Large intestine (tissue), 3 donors: ENCODE data around the gene TCP10L. TPM values are rescaled to one million over a fixed set of nuclear protein-coding genes. Genes with fewer than 3 reads are reported as not detected.
"Not testable (repeated sequence)": the region's sequence is repeated elsewhere in the genome, so short reads cannot be mapped to it uniquely, and the experiment has no call there.

Experiments
- DNase-seq, 2 donors: peaks; one replicate each; pipeline versions ENCODE4 v3.0.0 to v3.0.0-alpha.2; 2013
- H3K27ac ChIP-seq: one replicate; pipeline ENCODE4 v1.5.1; 2013; ENCODE audit warnings: low read length
- H3K27me3 ChIP-seq: 2 replicates; pipeline ENCODE4 v1.6.1; 2013; ENCODE audit warnings: low read length; ENCODE audit not compliant: control insufficient read depth, insufficient read depth
- H3K36me3 ChIP-seq: 2 replicates; pipeline ENCODE4 v1.6.1; 2013; ENCODE audit warnings: low read length; ENCODE audit not compliant: control insufficient read depth, insufficient read depth
- H3K4me1 ChIP-seq: one replicate; pipeline ENCODE4 v1.6.1; 2013; ENCODE audit warnings: low read length; ENCODE audit not compliant: control insufficient read depth, insufficient read depth
- H3K4me3 ChIP-seq: one replicate; pipeline ENCODE4 v1.5.1; 2013; ENCODE audit warnings: low read length
- H3K9me3 ChIP-seq: one replicate; pipeline ENCODE4 v1.6.1; 2013; ENCODE audit warnings: mild to moderate bottlenecking, low read depth, low read length, moderate library complexity; ENCODE audit not compliant: control insufficient read depth
- WGBS: methylation state at CpG from one replicate; pipeline ENCODE4 v1.1.5; 2013; ENCODE audit warnings: low lambda C conversion rate; ENCODE audit not compliant: insufficient coverage; 5-methylcytosine and 5-hydroxymethylcytosine counted together
- polyA plus RNA-seq: library from polyadenylated mRNA; unstranded; fragments of 120-200 nt; gene quantifications from one replicate; pipeline ENCODE4 v1.2.1, GENCODE V29; 2013

The TCP10L gene
- polyA plus RNA-seq, 1 donor: 0.70 TPM

DNA sequence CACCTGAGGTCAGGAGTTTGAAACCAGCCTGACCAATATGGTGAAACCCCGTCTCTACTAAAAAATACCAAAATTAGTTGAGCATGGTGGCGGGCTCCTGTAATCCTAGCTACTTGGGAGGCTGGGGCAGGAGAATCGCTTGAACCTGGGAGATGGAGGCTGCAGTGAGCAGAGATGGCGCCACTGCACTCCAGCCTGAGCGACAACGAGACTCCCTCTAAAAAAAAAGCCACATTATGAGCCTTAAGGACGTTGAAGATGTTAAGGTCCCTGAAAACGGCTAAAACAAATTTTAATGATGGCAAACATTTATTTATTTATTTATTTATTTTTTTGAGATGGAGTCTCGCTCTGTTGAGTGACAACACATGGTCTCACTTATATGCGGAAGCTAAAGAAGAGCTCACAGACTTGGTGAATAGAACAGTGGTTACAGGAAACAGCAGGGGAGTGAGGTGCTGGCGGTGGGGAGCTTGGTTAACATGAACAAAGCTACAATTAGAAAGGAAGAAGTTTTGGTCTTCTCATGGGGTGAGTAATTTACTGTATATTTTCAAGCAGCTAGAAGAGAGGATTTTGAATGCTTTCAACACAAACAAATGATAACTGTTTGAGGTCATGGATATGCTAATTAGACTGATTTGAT lies 47.1 kb downstream of the TCP10L start:
- Histone ChIP-seq H3K4me1 (no peaks in the 10 kb centered on the region), H3K4me3 (no peak overlapping the region), H3K9me3 (no peaks in the 10 kb centered on the region), H3K27ac (no peak overlapping the region), H3K27me3 (no peaks in the 10 kb centered on the region), H3K36me3 (no peaks in the 10 kb centered on the region)
- no peak for DNase-seq
- WGBS: 72% methylated on average over 4 of the region's 11 CpGs

DNA sequence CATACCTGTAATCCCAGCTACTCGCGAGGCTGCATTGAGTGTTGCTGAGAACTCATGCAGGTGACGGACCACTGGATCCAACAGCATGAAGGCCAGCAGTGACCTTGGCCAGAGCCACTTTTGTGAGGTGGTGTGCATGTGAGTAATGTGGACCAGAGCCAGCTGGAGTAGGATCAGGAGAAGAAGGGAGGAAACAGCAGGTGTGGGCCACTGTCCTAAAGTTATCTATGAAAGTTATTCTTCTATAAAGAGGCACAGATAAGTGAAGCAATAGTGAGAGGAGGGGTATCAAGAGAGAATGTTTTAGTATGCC lies 47.8 kb downstream of the TCP10L start:
- Histone ChIP-seq H3K36me3 (no peaks in the 10 kb centered on the region), H3K27ac (no peak overlapping the region), H3K9me3 (no peaks in the 10 kb centered on the region), H3K4me1 (no peaks in the 10 kb centered on the region), H3K27me3 (no peaks in the 10 kb centered on the region), H3K4me3 (no peak overlapping the region)
- DNase-seq: no peak
- WGBS: no CpG with 5 or more reads among the region's 3 CpGs

DNA sequence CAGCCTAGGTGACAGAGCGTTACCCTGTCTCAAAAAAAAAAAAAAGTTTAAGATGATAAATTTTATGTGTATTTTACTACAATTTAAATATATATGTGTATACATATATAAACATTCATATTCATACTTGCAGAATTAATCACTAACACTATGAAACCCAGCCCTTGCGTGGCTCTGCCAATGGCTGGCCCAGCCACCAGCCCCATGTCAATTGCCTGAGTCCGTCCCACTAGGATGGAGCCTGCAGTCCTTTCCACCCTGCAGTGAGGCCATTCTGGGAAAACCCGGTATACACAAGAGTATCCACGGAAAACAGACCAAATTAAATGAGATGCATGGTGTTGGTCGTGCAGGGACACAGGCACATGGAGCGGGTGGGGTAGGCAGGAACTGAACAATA lies 49.7 kb downstream of the TCP10L start:
- no peaks in the 10 kb centered on the region for H3K36me3 ChIP-seq
- no CpG with 5 or more reads among the region's 7 CpGs for WGBS
- no peaks in the 10 kb centered on the region for H3K4me1 ChIP-seq
- H3K27ac ChIP-seq: no peak overlapping the region
- no peak overlapping the region for H3K4me3 ChIP-seq
- no peak for DNase-seq
- no peaks in the 10 kb centered on the region for H3K9me3 ChIP-seq
- no peaks in the 10 kb centered on the region for H3K27me3 ChIP-seq

DNA sequence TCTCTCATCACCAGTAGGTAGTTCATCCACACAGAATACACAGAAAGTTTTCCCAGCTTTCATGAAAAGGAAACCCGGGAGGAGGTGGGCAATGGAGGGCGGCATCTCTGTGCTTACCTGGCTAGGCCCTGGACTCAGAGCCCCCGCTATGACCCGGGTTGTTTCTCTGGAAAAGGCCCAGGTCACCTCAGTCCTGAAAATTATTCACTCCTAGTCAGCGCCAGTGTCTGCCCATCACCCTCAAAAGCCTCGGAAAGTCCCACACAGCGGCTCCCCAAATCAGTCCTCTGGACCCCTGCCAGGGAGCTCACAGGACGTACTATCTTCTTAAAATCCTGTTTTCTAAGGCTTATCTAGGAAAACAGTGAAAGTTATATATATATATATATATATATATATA lies 51.2 kb downstream of the TCP10L start:
- no peak overlapping the region for H3K27ac ChIP-seq
- no peaks in the 10 kb centered on the region for H3K4me1 ChIP-seq
- no peak overlapping the region for H3K4me3 ChIP-seq
- DNase-seq: no peak
- no peaks in the 10 kb centered on the region for H3K27me3 ChIP-seq
- WGBS: no CpG with 5 or more reads among the region's 8 CpGs
- no peaks in the 10 kb centered on the region for H3K36me3 ChIP-seq
- H3K9me3 ChIP-seq: no peaks in the 10 kb centered on the region

DNA sequence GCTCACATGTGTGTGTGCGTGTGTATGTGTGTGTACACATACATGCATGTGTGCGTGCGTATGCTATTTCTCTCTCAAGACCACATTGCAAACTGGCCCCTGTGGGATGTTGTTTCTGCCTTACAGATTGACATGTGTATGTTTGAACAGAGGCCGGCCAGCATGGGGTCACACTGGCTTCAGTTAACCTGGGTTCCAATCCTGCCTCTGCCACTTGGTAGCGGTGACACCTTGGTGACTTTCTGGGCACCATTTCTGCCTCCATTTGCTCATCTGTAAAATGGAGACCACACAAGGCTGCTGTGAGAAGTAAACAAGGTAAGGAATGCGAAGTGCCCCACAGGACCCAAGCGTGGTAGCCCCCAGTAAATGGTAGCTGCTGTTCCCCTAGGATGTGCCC lies 51.7 kb downstream of the TCP10L start:
- Histone ChIP-seq H3K36me3 (no peaks in the 10 kb centered on the region), H3K4me3 (no peak overlapping the region), H3K27ac (no peak overlapping the region), H3K9me3 (no peaks in the 10 kb centered on the region), H3K27me3 (no peaks in the 10 kb centered on the region), H3K4me1 (no peaks in the 10 kb centered on the region)
- no peak for DNase-seq
- WGBS: no CpG with 5 or more reads among the region's 7 CpGs

DNA sequence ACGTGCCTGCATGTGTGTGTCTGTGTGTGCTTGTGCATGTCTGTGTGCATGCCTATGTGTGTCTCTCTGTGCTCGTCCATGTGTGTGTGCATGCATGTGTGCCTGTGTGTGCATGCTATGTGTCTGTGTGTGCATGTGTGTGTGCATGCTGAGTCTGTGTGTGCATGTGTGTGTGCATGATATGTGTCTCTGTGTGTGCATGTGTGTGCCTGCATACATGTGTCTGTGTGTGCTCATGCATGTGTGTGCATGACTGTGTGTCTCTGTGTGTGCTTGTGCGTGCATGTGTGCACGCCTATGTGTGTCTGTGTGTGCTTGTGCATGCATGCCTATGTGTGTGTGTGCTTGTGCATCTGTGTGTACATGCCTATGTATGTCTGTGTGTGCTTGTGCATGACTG lies 52.3 kb downstream of the TCP10L start:
- Histone ChIP-seq H3K27ac (no peak overlapping the region), H3K4me3 (no peak overlapping the region), H3K9me3 (no peaks in the 10 kb centered on the region), H3K27me3 (no peaks in the 10 kb centered on the region), H3K36me3 (no peaks in the 10 kb centered on the region), H3K4me1 (no peaks in the 10 kb centered on the region)
- DNase-seq: no peak
- no CpG with 5 or more reads among the region's 4 CpGs for WGBS

DNA sequence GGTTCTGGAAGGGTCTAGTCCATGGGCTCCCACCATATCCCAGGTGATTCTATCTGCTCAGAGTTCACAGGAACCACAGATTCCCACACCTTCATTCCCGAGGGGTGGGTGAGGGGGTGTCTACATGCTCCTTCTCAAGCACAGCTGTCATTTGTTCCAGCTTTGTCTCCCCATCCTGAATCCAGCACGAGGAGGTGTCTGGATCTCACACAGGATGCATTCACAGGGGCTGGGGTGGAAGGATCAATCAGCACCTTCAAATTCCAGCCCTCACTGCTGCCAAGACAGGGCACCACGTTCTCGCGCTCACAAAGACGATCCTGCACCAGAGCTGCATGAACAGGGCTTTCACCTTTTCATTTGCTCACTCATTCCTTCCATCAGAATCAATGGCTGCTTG lies 52.7 kb downstream of the TCP10L start:
- DNase-seq: no peak
- H3K27me3 ChIP-seq: no peaks in the 10 kb centered on the region
- H3K9me3 ChIP-seq: no peaks in the 10 kb centered on the region
- H3K36me3 ChIP-seq: no peaks in the 10 kb centered on the region
- no peak overlapping the region for H3K4me3 ChIP-seq
- WGBS: no CpG with 5 or more reads among the region's 6 CpGs
- H3K27ac ChIP-seq: no peak overlapping the region
- H3K4me1 ChIP-seq: no peaks in the 10 kb centered on the region

DNA sequence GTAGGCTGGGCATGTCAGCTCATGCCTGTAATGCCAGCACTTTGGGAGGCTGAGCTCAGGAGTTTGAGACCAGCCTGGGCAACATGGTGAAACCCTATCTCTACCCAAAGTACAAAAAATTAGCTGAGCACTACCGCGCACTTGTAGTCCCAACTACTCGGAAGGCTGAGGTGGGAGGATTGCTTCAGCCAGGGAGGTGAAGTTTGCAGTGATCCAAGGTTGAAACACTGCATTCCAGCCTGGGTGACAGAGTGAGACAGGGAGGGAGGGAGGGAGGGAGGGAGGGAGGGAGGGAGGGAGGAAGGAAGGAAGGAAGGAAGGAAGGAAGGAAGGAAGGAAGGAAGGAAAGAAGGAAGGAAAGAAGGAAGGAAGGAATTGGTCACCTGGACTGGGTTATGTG lies 53.8 kb downstream of the TCP10L start:
- H3K27ac ChIP-seq, DNase-seq, H3K4me3 ChIP-seq, H3K27me3 ChIP-seq, H3K36me3 ChIP-seq, H3K9me3 ChIP-seq, H3K4me1 ChIP-seq: not testable (repeated sequence)
- WGBS: no CpG with 5 or more reads among the region's 3 CpGs

DNA sequence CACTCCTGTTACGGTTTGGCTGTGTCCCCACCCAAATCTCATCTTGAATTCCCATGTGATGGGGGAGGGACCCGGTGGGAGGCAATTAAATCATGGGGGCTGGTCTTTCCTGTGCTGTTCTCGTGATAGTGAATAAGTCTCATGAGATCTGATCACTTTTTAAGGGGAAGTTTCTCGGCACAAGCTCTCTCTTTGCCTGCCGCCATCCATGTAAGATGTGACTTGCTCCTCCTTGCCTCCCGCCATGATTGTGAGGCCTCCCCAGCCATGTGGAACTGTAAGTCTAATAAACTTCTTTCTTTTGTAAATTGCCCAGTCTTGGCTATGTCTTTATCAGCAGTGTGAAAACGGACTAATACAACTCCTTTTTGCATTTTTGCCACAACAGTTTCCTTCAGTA lies 54.5 kb downstream of the TCP10L start:
- H3K4me1 ChIP-seq, DNase-seq, H3K27ac ChIP-seq, H3K27me3 ChIP-seq, H3K36me3 ChIP-seq, H3K9me3 ChIP-seq, H3K4me3 ChIP-seq: not testable (repeated sequence)
- WGBS: no CpG with 5 or more reads among the region's 7 CpGs

DNA sequence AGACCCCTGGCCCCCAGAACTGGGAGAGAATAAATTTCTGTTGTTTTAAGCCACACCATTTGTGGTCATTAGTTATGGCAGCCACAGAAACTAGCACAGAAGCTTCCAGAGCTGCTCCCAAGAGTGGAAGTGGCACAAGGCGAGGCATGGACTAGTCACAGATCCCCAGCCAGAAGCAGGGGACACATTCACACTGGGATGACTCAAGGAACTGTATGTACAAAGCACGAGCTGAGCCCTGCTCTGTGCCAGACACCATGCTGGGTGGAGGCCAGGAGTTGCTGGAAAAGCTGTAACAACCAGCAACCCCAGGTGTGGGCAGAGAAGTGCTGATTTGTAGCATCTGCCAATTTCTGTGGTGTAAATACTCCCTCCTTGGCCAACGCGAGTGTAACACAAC lies 55.6 kb downstream of the TCP10L start:
- H3K27me3 ChIP-seq: no peaks in the 10 kb centered on the region
- no peak for DNase-seq
- H3K4me3 ChIP-seq: no peak overlapping the region
- no peaks in the 10 kb centered on the region for H3K9me3 ChIP-seq
- WGBS: 83% methylated on average over 2 of the region's 4 CpGs
- H3K27ac ChIP-seq: no peak overlapping the region
- H3K36me3 ChIP-seq: no peaks in the 10 kb centered on the region
- no peaks in the 10 kb centered on the region for H3K4me1 ChIP-seq

DNA sequence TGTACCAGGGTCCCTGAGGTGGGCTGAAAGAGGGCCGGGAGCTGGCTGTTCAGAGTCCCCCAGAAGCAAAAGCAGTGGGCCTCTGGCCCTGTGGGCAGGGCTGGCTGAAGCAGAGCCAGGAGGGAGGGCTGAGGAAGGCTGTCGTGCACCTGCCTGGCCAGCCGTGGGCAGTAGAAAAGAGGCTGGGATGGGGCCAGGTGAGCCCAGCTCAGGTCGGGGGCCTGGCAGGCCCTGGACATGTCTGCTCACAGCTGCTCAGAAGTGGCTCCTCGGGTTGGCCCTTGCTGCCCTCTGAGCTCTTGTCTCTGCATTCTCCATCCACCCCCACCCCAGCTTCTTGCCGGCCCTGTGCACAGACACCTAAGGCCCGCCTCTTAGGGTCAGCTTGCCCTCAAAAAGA lies 60.0 kb downstream of the TCP10L start:
- Histone ChIP-seq H3K4me3 (no peak overlapping the region), H3K27ac (no peak overlapping the region), H3K4me1 (no peaks in the 10 kb centered on the region), H3K27me3 (no peaks in the 10 kb centered on the region), H3K36me3 (no peaks in the 10 kb centered on the region), H3K9me3 (no peaks in the 10 kb centered on the region)
- DNase-seq: no peak
- no CpG with 5 or more reads among the region's 7 CpGs for WGBS
